Upper lobe of right lung (tissue), 1 donor: ENCODE data around the gene MBTD1. TPM values are rescaled to one million over a fixed set of nuclear protein-coding genes. Genes with fewer than 3 reads are reported as not detected.

Source experiments
- ATAC-seq: fragments of 200-7000 bp; cut with Tn5 transposase; one replicate; pipeline ENCODE4 v1.9.1; 2020; ENCODE audit warnings: mild to moderate bottlenecking, moderate library complexity
- DNase-seq: peaks from one replicate; pipeline ENCODE4 v3.0.0-alpha.2; 2020
- H3K27ac ChIP-seq: fragments of 200-600 bp; one replicate; pipeline ENCODE4 v1.8.0; 2022
- H3K27me3 ChIP-seq: fragments of 200-600 bp; one replicate; pipeline ENCODE4 v1.8.0; 2022; ENCODE audit warnings: mild to moderate bottlenecking
- H3K36me3 ChIP-seq: fragments of 200-600 bp; one replicate; pipeline ENCODE4 v1.8.0; 2022
- H3K4me1 ChIP-seq: fragments of 200-600 bp; one replicate; pipeline ENCODE4 v1.8.0; 2022
- H3K4me3 ChIP-seq: fragments of 200-600 bp; one replicate; pipeline ENCODE4 v1.8.0; 2022; ENCODE audit warnings: mild to moderate bottlenecking
- H3K9me3 ChIP-seq: fragments of 200-600 bp; one replicate; pipeline ENCODE4 v1.8.0; 2022
- intact Hi-C: fragments of 100-400 bp; cut with DNase I; formaldehyde crosslinking; loops from one replicate; pipeline ENCODE4 v1.11.0; 2022
- total RNA-seq: library from RNA; stranded (reverse); fragmentation: NEBNext Ultra II Directional; extraction: Animal tissue kit (Norgen Biotek cat#: 25700); gene quantifications from one replicate; pipeline ENCODE4 v1.2.1, GENCODE V29; 2021
- TF ChIP-seq, protein P1 (sequence below): fragments of 200-600 bp; IDR thresholded peaks from one replicate; pipeline ENCODE4 v1.8.0; 2022; ENCODE audit warnings: antibody characterized with exemption
- donor health status: DM: no; HTN: yes; CAD: no; lungs with severe emphysema.

MBTD1 gene
- total RNA-seq, 1 donor from 2014 or later, result 14.2 TPM

DNA sequence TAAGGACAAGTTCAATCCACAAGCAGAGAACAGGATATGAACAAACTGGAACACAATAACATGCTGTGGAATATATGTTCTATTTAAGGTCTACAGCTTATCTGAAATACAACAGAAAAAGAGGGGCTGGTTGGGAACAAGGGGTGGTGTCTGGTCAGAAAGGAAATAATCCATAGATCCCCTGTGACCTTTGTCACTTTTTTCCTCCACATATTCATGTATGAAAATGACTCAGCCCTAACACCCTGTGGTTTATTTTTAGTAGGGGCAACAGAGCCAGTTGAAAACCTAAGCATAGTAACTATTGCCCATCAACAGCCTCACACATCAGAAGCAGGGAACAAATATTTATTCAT lies 126.9 kb downstream of the MBTD1 start:
- no peaks in the 10 kb centered on the region for H3K9me3 ChIP-seq
- H3K4me3 ChIP-seq, result no peak overlapping the region
- H3K36me3 ChIP-seq, result no peaks in the 10 kb centered on the region
- DNase-seq, result no peak
- TF ChIP-seq, protein P1, sequence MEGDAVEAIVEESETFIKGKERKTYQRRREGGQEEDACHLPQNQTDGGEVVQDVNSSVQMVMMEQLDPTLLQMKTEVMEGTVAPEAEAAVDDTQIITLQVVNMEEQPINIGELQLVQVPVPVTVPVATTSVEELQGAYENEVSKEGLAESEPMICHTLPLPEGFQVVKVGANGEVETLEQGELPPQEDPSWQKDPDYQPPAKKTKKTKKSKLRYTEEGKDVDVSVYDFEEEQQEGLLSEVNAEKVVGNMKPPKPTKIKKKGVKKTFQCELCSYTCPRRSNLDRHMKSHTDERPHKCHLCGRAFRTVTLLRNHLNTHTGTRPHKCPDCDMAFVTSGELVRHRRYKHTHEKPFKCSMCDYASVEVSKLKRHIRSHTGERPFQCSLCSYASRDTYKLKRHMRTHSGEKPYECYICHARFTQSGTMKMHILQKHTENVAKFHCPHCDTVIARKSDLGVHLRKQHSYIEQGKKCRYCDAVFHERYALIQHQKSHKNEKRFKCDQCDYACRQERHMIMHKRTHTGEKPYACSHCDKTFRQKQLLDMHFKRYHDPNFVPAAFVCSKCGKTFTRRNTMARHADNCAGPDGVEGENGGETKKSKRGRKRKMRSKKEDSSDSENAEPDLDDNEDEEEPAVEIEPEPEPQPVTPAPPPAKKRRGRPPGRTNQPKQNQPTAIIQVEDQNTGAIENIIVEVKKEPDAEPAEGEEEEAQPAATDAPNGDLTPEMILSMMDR, result no peak
- no peak overlapping the region for H3K27ac ChIP-seq
- ATAC-seq, result no peak
- H3K4me1 ChIP-seq, result peaks cover 7% of the 10 kb centered on the region
- H3K27me3 ChIP-seq, result no peaks in the 10 kb centered on the region
- intact Hi-C loops, result no loop called here

DNA sequence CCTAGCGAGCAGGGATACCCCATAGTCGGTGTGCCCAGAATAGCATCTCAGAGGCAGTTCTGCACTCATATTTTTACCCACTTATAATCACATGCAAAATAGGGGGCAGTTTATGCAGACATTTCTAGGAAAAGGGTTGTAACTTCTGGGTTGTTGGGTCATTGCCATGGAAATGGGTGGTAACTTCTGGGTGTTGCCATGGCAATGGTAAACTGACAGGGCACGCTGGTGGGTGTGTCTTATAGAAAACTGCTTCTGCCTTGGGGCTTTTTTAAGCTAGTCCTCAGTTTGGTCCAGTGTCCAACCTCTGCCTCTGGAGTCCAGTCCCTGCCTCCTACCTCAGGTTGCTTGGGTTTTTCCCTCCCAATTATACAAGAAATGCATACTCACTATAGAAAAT lies 131.8 kb downstream of the MBTD1 start:
- no peaks in the 10 kb centered on the region for H3K27me3 ChIP-seq
- TF ChIP-seq, protein P1, result no peak
- intact Hi-C loops, result no loop called here
- no peak for DNase-seq
- peak overlapping the region; percentile 42 for H3K27ac ChIP-seq
- no peaks in the 10 kb centered on the region for H3K9me3 ChIP-seq
- ATAC-seq, result peak; percentile 26
- peaks cover 11% of the 10 kb centered on the region for H3K4me1 ChIP-seq
- H3K4me3 ChIP-seq, result no peak overlapping the region
- no peaks in the 10 kb centered on the region for H3K36me3 ChIP-seq

Other genes starting within 250 kb of the MBTD1 start
- 116 TPM for gene SPAG9, start 139.2 kb downstream of the MBTD1 start, total RNA-seq
- 29.4 TPM for gene NME1, start 106.5 kb downstream of the MBTD1 start, total RNA-seq
- gene NME2, start 93.6 kb downstream of the MBTD1 start, total RNA-seq, result 306 TPM
- gene UTP18, start 497 bp upstream of the MBTD1 start, total RNA-seq, result 30.0 TPM